H1 (cell line): ENCODE data around the gene NELL2. TPM values are rescaled to one million over a fixed set of nuclear protein-coding genes. Genes with fewer than 3 reads are reported as not detected.

ENCODE experiments used
- CTBP2 ChIP-seq: IDR thresholded peaks from 2 replicates; pipeline ENCODE4 v1.7.0; 2011; ENCODE audit warnings: borderline replicate concordance, mild to moderate bottlenecking, moderate library complexity, mixed read lengths, low read length; ENCODE audit not compliant: insufficient read depth, insufficient read length
- TBP ChIP-seq: IDR thresholded peaks from 2 replicates; pipeline ENCODE4 v1.6.1; 2011; ENCODE audit warnings: low read depth, low read length, improper control_type of control experiment
- polyA plus RNA-seq, 7 experiments: library from polyadenylated mRNA; depleted of rRNA in 3 of 7; stranded (reverse) in 5 of 7; unstranded in 2 of 7; fragments of >200 nt in 5 of 7; fragments of 200-250 nt in 2 of 7; gene quantifications; 1 replicate in 5 of 7; 2 replicates in 1 of 7; 4 replicates in 1 of 7; pipeline versions ENCODE4 v1.2.1 to v1.2.3, GENCODE V29; 2011 to 2013; ENCODE audit warnings: missing spikeins in 2 of 7, mixed read lengths in 2 of 7
- total RNA-seq: library from RNA; stranded (reverse); fragmentation: NEBNext Ultra II Directional; extraction: Animal tissue kit (Norgen Biotek cat#: 25700); gene quantifications from 2 replicates; pipeline ENCODE4 v1.2.1, GENCODE V29; 2021
- TF ChIP-seq, protein P1 (sequence below): fragments of 300-600 bp; sonication (generic); IDR thresholded peaks from 2 replicates; pipeline ENCODE4 v1.7.1; 2012; ENCODE audit warnings: low read length, moderate library complexity, mild to moderate bottlenecking, inconsistent platforms; ENCODE audit not compliant: insufficient replicate concordance

NELL2 gene
- total and polyA plus RNA-seq, 2 of the 8 experiments (the other 6 are each of a cell fraction or from before 2014, with no cell fraction given), result 54.2 to 56.8 TPM

DNA sequence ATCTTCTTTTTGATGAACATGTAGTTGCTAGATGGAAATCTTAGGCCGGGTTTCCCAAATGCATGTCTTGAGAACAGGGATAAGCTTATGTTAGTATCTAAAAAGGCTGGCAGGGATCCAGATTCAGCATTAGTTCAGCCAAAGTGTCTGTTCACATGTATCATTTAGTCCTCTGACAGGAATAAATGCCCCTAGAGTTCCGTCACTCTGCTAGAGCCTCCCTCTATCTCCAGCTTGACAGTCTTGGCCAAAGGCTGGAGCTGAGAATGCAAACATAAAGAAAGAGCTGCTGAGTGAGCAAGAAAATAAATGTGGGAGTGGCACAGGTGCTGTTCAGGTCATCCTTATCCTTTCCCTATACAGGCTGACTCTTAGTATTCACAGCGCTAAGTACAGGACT is 13.8 kb upstream of the NELL2 start (continued):
- TF ChIP-seq, protein P1, sequence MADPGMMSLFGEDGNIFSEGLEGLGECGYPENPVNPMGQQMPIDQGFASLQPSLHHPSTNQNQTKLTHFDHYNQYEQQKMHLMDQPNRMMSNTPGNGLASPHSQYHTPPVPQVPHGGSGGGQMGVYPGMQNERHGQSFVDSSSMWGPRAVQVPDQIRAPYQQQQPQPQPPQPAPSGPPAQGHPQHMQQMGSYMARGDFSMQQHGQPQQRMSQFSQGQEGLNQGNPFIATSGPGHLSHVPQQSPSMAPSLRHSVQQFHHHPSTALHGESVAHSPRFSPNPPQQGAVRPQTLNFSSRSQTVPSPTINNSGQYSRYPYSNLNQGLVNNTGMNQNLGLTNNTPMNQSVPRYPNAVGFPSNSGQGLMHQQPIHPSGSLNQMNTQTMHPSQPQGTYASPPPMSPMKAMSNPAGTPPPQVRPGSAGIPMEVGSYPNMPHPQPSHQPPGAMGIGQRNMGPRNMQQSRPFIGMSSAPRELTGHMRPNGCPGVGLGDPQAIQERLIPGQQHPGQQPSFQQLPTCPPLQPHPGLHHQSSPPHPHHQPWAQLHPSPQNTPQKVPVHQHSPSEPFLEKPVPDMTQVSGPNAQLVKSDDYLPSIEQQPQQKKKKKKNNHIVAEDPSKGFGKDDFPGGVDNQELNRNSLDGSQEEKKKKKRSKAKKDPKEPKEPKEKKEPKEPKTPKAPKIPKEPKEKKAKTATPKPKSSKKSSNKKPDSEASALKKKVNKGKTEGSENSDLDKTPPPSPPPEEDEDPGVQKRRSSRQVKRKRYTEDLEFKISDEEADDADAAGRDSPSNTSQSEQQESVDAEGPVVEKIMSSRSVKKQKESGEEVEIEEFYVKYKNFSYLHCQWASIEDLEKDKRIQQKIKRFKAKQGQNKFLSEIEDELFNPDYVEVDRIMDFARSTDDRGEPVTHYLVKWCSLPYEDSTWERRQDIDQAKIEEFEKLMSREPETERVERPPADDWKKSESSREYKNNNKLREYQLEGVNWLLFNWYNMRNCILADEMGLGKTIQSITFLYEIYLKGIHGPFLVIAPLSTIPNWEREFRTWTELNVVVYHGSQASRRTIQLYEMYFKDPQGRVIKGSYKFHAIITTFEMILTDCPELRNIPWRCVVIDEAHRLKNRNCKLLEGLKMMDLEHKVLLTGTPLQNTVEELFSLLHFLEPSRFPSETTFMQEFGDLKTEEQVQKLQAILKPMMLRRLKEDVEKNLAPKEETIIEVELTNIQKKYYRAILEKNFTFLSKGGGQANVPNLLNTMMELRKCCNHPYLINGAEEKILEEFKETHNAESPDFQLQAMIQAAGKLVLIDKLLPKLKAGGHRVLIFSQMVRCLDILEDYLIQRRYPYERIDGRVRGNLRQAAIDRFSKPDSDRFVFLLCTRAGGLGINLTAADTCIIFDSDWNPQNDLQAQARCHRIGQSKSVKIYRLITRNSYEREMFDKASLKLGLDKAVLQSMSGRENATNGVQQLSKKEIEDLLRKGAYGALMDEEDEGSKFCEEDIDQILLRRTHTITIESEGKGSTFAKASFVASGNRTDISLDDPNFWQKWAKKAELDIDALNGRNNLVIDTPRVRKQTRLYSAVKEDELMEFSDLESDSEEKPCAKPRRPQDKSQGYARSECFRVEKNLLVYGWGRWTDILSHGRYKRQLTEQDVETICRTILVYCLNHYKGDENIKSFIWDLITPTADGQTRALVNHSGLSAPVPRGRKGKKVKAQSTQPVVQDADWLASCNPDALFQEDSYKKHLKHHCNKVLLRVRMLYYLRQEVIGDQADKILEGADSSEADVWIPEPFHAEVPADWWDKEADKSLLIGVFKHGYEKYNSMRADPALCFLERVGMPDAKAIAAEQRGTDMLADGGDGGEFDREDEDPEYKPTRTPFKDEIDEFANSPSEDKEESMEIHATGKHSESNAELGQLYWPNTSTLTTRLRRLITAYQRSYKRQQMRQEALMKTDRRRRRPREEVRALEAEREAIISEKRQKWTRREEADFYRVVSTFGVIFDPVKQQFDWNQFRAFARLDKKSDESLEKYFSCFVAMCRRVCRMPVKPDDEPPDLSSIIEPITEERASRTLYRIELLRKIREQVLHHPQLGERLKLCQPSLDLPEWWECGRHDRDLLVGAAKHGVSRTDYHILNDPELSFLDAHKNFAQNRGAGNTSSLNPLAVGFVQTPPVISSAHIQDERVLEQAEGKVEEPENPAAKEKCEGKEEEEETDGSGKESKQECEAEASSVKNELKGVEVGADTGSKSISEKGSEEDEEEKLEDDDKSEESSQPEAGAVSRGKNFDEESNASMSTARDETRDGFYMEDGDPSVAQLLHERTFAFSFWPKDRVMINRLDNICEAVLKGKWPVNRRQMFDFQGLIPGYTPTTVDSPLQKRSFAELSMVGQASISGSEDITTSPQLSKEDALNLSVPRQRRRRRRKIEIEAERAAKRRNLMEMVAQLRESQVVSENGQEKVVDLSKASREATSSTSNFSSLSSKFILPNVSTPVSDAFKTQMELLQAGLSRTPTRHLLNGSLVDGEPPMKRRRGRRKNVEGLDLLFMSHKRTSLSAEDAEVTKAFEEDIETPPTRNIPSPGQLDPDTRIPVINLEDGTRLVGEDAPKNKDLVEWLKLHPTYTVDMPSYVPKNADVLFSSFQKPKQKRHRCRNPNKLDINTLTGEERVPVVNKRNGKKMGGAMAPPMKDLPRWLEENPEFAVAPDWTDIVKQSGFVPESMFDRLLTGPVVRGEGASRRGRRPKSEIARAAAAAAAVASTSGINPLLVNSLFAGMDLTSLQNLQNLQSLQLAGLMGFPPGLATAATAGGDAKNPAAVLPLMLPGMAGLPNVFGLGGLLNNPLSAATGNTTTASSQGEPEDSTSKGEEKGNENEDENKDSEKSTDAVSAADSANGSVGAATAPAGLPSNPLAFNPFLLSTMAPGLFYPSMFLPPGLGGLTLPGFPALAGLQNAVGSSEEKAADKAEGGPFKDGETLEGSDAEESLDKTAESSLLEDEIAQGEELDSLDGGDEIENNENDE, result no peak
- no peak for TF ChIP-seq CTBP2
- TF ChIP-seq TBP, result no peak
